ENCODE data around the gene ZBED4.
A peak's percentile ranks its signal among the peaks of the same experiment; 100 is the strongest.

The ZBED4 gene, protein sequence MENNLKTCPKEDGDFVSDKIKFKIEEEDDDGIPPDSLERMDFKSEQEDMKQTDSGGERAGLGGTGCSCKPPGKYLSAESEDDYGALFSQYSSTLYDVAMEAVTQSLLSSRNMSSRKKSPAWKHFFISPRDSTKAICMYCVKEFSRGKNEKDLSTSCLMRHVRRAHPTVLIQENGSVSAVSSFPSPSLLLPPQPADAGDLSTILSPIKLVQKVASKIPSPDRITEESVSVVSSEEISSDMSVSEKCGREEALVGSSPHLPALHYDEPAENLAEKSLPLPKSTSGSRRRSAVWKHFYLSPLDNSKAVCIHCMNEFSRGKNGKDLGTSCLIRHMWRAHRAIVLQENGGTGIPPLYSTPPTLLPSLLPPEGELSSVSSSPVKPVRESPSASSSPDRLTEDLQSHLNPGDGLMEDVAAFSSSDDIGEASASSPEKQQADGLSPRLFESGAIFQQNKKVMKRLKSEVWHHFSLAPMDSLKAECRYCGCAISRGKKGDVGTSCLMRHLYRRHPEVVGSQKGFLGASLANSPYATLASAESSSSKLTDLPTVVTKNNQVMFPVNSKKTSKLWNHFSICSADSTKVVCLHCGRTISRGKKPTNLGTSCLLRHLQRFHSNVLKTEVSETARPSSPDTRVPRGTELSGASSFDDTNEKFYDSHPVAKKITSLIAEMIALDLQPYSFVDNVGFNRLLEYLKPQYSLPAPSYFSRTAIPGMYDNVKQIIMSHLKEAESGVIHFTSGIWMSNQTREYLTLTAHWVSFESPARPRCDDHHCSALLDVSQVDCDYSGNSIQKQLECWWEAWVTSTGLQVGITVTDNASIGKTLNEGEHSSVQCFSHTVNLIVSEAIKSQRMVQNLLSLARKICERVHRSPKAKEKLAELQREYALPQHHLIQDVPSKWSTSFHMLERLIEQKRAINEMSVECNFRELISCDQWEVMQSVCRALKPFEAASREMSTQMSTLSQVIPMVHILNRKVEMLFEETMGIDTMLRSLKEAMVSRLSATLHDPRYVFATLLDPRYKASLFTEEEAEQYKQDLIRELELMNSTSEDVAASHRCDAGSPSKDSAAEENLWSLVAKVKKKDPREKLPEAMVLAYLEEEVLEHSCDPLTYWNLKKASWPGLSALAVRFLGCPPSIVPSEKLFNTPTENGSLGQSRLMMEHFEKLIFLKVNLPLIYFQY

DNA sequence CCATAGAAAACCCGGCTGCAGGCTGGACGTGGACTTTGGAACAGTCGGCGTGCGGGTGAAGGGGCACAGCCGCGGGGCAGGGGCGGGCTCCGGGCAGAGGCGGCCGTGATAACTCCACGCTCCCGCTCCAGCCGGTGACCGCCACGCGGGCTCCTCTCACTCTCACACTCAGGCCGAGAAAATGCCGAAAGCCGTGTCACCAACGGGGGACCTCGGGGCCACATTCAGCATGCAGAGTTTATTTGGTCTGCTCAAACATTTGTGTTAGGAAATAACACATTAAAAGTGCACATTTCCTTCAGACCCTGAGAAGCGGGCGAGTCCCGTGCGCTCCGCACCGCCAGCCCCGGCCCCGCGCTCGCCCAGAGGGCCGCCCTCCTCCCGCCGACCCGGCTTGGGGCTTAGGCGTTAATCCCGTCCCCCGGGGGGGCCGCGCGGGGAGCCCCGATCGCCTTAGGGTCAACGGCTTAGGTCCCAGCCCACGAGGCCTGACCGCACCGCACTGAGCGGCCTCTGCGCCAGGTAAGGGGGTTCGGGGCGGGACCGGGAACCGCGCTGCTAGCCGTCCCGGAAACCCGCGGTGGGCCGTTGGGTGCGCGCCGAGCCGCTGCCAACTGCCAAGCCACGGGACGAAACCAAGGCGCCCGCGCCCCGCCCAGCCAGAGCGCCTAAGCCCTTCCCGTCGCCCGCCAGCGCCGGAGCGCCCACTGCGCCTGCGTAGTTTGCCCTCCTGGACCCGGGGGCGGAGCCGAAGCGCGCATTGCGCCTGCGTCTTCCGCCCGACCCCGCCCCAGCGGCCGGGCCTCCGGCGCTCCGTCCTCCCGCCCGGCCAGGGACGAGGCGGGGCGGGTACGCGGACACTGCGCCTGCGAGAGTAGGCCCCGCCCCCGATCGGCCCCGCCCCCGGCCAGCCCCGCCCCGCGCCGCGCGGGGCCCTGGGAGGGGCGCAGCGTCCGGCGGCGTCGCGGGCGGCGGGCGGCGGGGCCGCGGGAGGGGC, at the start of gene ZBED4:
ZBED4 (plus strand) TSS at position 947 of the 997 bp plus-strand sequence. CDS start 29,819 bp downstream, outside the sequence.
- peak; percentile 67 to 98 (median 94) for DNase-seq

DNA sequence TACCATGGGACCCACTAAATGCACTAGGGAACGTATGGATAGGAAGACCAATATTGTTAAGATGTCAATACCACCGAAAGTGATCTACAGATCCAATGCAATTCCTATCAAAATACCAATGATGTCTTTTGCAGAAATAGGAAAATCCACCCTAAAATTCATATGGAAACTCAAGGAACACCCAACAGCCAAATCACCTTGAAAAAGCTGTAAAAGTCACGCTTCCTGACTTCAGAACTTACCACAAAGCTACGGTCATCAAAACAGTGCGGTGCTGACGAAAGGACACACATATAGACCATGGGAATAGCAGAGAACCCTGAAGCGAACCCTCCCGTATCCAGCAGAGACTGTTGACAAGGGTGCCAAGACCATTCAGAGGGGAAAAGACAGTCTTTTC, 46.5 kb upstream of the ZBED4 start:
- no peak for DNase-seq

DNA sequence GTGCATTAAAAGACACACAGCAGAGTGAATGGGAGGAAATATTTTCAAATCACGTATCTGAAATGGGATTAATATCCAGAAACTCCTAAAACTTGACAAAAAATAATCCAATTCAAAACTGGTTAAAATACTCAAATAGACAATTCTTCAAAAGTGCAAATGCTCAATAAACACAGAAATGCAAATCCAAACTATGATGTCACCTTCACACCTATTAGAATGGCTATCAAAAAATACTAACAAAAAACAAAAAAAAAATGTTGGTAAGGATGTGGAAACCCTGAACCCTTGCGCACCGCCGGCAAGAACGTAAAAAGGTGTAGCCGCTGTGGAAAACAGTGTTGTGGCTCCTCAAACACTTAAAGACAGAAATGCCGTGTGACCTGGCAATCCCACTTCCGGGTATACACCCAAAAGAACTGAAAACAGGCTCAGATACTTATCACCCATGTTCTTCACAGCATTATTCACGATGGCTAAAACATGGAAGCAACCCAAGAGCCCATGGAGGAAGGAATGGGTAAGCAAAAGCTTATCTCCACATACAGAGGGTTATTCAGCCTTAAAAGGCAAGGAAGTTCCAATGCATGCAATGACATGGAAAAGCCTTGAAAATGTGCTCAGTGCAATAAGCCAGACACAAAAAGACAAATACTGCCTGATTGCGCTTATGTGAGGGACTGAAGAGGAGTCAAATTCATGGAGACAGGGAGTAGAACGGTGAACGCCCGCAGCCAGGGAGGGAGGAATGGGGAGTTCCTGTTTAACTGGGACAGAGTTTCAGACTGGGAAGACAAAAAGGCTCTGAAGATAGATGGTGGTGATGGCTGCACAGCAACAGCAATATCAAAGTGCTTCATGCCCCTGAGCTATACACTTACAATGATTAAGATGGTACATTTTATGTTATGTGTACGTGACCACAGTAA, 45.6 kb upstream of the ZBED4 start:
- no peak for DNase-seq

DNA sequence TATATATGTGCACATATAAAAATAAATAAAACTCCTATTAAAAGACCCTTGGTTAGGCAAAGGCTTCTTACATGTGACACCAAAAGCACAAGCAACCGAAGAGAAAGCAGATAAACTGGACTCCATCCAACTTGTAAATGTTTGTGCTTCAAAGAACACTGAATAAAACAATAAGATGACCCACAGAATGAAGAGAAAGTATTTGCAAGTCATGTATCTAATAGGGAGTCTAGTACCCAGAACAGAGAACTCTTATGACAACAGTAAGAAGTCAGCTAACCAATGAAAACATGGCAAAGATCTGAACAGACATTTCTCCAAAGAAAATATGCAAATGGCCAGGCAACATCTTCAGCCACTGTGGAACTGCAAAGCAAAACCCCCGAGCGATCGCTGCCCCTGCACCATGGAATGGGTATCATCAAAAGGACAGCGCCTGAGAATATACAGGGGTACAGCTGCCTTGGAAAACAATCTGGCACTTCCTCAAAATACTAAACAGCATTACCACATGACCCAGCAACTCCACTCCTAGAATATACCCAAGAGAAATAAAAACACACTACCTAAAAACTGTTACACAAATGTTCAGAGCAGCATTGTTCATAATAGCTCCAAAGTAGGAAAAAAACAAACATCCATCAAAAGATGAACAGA, 43.2 kb upstream of the ZBED4 start:
- DNase-seq, result no peak

DNA sequence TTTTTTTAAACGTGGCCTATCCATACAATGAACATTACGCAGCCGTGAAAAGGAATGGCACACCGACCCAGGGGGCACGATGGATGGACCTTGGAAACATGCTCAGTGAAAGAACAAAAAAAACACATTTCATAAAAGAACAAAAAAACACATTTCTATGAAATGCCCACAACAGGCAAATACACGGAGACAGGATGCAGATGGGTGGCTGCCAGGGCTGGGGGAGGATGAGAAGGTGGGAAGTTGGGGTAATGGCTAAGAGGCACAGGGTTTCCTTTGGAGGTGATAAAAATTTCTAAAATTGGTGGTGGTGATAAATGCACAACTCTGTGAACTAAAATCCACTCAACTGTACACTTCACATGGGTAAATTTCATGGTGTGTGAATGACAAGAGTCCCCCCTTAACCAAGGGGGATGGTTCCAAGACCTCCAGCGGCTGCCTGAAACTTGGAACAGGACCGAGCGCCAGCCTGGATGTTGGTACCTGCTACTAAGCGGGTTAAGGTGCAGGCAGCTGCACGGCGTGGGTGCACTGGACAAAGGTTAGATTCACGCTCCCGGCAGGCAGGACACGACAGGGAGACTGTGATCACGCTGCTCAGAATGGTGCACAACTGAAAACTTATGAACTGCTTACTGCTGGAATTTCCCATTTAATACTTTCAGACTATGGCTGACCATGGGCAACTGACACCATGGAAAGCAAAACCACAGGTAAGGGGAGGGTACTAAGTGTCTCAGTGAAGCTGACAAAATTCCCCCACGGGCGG, 42.4 kb upstream of the ZBED4 start:
- DNase-seq, result no peak

DNA sequence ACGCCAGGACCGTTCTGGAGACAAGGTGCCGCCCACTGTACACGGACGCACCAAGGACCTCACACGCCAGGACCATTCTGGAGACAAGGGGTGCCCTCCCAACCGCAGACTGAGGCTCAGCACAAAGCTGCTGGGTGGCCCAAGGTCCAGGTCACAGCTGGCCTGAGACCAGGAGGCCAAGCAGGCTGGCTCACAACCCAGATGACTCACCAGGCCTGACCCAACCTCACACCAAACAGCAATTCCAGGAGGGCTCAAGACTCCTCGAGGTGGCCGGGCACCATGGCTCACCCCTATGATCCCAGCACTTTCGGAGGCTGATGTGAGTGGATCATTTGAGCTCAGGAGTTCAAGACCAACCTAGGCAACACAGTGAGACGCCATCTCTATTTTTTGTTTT, 40.8 kb upstream of the ZBED4 start:
- no peak for DNase-seq

DNA sequence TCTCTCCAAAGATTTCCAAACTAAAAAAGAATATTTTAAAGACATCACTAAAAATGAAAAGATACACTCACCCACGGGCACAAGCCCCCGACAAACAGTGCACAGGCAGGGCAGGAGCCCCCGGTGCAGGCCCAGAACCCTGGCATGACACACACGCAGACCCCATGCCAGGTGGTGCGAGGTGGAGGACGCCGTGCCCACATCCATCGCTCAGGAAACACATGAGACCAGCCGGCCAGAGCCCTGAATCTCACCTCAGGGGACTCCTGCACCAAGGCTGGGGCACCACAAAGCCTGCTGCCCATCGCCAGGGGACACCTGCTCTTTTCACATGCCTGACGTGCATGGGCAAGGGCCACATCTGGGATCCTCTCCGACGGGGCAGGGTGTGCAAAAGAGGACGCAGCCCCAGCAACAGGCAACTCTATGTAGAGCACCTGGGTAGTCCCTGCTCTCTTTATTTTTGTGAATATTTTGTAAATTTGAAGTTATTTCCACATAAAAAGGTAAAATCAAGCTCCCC, 39.4 kb upstream of the ZBED4 start:
- DNase-seq, result no peak

DNA sequence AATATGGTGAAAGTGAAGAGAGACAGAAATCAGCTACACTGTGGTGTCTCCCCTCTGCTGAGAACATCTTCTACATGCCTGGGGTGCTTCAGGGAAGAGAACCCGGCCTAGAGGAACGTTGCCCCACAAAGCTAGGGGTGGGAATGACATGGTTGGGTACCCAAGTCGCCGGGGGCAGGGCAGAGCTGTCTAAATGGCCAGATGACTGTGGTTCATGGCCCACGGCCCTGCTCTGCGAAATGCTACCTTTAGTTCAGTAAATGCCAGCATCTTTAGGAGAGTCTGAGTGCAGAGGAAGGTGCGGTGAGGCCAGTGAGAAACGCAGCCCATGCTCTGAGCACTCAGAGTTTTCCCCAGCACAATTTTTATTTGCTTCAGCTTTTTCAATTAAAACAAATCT, 38.8 kb upstream of the ZBED4 start:
- DNase-seq, result no peak

DNA sequence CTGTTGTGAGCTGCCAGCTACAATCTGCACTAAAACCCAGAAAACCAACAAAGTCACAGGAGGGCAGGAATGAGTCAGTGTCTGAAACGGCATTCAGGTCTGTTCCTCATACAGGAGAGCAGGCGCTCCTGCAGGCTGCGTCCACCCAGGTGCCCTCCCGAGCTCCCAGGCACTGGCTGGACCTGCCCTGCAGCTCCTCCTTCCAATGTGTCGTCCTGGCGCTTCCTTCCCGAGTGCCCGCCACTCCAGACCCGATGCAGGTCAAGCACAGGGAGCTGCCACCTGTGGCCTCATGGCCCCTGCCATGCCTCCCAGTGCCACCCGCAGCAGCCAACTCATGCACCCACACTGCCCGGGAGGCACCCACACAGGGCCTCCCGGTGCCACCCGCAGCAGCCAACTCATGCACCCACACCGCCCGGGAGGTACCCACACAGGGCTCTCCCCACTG, 38.0 kb upstream of the ZBED4 start:
- DNase-seq, result peak in 1 of 14 donors; percentile 53

DNA sequence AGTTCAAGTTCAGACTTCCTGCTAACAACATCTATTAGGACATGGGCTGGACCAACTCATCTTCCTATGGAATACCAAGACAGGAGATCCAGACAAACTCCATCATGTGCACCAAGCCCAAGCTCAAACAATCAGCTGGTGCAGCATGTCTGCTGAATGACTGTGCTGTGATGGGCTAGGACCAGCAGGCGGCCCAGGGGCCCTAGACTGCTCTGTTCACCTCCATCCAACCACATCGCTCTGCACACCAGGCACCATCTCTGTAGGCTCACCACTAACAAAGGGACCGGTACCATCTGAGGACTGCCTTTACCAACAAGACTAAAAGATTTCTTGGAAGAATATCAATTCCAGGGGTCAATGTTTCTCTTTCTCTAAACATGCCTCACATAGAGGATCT, 36.3 kb upstream of the ZBED4 start:
- no peak for DNase-seq

DNA sequence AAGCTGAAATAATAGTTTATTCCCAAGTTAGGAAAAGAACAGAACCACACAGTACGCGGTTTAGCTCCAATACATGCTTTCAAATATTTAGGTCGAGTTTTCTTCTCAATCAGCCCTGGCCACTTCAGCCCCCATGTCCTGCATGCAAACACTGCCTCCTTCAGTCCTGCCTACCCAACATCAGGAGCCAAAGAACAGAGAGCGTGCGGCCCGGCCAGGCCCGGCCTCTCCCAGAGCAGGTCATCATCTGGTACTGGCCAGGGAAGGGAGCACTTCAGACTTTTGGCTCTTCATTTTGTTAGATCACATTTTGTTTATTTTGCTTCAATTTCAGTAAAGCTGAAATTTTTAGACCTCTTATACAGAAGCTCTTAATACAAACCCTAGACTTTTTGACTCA, 32.7 kb upstream of the ZBED4 start:
- DNase-seq, result peak in 2 of 14 donors; percentile 19 to 26

DNA sequence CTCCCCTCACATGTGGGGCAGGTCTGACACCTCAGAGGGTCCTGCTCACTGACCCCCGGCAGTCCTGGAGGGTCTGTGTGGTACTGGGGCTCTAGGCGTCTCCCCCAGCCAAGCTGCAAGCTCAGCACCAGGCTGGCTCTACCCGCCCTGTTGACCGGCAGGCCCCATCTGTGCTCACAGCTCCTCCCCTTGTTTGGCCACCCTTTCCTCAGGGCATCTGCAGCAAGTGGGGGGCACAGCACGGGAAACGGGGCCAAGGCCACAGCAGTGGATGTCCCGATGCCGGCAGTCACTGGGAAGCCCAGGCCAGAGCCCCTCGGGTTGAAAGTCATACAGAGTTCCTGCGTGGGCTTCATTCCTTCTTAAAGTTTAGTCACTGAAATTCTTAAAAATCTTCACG, 31.9 kb upstream of the ZBED4 start:
- DNase-seq, result peak in 1 of 14 donors; percentile 21

DNA sequence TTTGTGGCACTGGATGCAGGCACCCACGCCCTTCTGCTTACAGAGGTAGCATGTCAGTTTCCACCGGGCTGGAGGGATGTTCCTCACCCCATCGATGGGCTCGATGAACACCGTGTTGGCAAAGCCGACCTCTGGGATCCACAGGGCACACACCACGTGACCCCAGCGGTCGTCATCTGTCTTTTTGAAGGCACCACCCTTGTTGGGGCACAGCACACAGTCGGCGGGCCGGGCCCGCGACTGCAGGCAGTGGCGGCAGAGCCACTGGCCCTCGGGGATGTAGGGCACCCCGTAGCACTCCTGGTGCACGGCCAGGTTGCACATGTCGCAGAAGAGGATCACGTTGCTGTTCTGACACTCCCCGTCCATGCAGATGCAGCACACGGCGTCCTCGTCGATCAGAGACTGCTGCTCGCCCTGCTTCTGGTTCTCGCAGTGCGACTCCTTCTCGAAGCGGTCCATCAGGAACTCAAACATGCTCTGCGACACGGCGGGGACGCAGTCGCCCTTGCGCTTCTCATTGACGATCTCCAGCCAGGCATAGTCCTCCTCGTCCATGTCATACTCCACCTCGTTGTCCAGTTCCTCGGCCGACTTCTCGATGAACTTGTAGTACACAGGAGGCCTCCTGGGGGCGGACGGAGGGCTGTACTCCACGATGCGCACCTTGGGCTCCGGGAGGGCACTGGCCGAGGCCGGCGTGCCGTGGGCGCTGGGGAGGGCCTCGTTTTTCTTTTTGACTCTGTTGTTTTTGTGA, 30.2 kb upstream of the ZBED4 start:
- DNase-seq, result no peak

DNA sequence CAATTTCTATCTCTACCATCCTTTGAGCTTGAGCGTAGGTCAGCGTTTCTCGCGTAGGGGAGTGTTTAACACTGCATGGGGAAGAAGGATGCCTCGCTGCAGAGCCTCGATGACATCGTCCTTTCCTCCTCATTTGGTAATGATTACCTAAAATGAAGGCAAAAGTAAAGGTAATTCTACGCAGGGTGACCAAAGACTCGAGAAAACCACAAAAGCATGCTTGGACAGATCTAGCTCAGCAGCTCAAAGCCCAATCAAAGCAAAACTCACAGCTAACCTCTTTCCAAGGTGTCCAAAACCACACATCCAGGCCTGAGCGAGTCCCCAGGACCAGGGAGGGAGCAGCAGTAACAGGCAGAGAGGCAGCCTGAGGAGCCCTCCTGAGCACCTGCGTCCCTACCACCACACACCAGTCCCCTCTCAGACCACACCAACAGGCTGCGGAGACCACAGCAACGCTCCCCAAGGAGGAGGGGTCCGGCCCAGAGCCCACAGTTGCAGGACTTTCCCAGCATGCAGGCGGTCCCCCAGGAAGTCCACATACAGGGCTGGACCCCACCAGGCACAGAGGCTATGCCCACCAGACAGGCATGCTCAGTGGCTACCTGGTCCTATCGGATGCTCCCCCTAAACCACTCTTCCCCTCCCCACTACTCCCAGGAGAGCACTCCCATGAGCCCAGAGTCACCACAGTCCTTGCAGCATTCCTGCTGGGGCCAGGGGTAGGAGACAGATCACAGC, 29.3 kb upstream of the ZBED4 start:
- no peak for DNase-seq

DNA sequence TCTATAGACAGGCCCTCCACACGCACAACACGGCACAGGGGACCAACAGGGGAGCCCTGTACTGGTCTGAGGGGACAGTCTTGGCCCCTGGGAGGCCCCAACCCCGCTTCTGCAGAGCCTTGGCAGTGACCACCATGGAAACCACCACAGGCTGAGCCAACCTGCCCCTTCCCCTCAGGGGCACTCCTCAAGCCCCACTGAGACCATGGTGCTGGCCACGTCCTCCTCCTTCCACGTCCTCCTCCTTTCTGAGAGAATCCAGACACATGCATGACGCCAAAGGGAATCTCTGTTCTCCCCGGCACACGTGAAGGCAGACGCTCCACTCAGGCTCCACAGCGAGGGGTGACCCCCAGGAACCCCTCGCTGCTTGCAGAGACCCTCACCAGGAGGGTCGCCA, 28.7 kb upstream of the ZBED4 start:
- no peak for DNase-seq

DNA sequence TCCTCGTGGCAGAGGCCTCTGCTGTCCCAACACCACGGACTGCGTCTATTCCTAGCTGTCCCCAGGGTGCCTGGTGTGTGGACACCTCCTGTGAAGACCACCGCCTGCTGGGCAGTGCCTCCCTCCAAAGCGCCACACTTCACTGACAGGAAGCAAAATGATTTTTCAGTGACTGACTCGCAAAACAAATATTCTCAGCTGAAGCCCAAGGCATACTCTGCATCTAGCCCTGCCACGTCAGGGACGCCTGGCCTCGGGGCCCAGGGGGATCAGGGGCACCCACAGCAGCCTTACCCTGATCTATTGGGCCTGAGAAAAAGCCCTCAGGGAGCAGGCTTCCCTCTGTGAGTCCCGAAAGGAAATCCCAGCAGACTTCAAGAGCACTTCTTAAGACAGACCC, 28.2 kb upstream of the ZBED4 start:
- DNase-seq, result no peak

DNA sequence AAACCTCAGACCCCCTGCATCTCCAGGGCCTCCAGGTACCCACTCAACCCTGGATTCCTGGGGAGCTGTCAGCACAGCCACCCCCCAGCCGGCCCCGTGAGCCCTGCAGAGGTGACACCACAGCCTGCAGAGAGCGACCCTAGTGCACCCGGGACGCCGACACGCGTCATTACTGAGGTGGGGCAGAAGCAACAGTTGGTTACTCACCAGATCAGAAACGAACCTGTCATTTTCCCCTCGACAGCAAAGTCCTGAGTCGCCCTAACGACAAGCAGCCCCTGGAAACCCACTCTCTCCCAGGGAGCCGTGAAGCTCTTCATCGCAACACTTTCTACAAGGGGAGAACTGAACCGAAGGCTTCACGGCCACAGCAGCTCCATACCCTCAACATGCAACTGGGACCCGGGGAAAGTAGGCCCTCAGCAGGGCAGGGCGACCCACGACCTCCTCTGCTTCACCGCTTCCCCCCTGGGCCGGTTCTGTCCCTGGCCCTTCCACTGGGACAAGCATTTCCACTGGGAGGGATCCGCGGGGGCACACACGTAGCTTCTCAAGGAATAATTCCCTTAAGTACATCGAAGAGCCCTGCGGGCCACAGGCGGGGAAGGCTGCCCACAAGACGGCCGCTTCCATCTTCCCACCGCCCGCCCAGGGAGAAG, 27.6 kb upstream of the ZBED4 start:
- DNase-seq, result no peak

All from C1 segment of cervical spinal cord (tissue), 14 donors.